ENCODE results near the gene PLD5.
"Not testable (repeated sequence)": the region's sequence is repeated elsewhere in the genome, so short reads cannot be mapped to it uniquely, and the experiment has no call there.

Gene PLD5

DNA sequence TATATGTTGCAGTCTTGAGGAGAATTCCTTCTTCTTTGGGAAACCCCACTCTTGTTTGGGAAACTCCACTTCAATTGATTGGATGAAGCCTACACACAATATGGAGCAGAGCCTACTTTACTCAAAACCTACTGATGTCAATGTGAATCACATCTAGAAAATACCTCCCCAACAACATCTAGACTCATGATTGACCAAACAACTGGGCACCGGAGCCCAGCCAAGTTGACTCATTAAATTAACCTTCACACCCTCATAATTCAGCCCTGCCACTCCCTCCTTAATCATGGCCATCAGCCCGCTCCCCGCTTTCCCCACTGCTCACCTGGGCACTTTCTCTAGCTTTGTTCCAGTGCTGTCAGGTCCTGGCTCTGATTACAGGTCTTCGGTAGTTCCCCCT lies 317.5 kb downstream of the PLD5 start:
- DNase-seq: no peak

DNA sequence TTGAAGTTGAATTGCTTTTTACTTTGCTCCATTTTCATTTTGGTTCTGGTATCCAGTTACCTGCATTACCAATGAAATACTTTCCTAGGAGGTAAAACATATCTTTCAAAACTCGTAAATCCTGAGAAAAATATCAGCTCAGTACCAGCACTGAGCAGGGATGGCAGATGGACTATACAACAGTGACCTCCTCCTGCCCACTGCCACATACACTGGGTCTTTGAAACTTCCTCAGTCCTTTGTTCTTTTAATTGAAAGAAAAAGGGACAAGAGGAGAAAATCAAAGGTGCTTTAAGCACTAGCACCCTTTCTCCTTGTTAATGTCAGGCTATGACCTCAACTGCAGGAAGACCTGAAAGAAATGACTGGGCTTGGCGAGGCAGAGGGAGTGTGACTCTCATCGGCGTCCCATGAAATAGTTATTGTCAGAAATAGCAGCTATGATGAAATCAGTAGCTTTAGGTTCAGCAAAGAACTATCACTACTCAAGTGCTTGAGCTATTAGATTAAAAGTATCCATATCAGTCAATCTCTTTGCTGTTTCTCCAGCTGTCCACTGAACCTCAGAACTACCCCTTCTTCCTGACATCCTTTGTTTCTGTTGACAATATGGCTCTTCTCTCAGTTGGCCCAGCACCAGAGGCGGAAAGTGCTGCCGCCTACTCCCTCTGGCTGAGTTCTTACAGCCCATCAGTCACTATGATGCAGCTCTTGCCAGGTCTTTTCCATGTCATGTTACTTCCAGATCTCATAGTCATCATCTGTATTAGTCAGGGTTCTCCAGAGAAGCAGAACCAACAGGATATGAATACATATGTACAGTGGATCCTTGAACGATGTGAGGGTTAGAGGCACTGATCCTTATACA lies 318.6 kb downstream of the PLD5 start:
- DNase-seq: no peak

DNA sequence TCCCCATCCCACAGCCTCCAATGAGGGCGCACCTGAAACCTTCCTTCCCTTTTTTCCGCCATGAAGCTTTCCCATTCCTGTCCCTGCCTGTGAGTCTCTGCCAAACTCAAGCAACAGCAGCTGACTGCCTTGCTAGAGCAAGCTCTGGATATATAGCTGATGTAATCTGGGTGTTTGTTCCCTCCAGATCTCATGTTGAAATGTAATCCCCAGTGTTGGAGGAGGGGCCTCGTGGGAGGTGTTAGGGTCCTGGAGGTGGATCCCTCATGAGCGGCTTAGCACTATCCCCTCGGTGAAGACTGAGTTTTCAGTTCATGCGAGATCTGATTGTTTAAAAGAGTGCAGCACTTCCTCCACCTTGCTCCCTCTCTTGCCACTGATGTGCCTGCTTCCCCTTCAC lies 321.2 kb downstream of the PLD5 start:
- no peak for DNase-seq

DNA sequence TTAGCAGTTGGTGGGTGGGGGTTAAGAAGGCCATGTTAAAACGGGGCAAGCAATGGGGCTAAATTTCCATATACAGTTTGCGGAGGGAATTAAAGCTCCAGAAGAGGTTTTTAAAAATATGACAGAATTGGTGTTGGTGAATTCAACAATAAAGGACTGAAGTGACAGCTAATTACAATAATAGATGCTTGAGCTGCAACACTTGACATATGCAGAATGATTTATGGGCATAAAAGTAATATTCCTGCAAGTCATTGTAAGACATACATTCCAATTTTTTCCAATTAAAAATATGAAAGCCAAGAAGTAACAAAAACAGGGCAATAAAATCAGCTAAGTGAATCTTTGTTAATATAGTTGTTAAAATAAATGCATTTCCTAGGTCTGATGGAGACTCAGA lies 323.4 kb downstream of the PLD5 start:
- no peak for DNase-seq

DNA sequence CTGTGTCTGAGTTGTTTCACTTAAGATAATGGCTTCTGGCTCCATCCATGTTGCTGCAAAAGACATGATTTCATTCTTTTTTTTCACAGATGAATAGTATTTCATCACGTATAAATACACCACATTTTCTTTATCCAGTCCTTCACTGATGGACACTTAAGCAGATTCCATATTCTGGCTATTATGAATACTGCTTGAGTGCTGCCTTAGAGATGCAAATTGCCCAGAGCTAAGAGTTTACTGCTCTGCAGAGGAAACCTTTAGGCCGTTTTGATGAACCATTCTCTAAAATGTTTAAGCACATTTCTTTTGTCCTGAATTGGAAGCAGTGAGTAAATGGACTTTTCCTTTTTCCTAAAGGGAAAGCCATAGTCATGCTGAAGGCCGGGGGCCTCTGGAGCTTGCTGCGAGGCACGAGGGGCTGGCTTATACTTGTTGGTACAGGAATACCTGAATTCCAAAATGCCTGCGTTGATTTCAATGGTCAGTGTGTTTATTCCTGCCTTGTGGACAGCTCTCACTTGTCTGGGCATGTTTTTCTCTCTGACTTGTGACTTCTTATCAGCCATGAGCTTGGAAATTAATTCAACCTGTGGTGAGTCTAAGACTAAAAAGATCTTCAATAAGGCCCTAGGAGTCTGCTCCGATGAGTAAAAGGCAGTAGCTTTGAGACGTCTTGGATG lies 324.6 kb downstream of the PLD5 start:
- DNase-seq: no peak

DNA sequence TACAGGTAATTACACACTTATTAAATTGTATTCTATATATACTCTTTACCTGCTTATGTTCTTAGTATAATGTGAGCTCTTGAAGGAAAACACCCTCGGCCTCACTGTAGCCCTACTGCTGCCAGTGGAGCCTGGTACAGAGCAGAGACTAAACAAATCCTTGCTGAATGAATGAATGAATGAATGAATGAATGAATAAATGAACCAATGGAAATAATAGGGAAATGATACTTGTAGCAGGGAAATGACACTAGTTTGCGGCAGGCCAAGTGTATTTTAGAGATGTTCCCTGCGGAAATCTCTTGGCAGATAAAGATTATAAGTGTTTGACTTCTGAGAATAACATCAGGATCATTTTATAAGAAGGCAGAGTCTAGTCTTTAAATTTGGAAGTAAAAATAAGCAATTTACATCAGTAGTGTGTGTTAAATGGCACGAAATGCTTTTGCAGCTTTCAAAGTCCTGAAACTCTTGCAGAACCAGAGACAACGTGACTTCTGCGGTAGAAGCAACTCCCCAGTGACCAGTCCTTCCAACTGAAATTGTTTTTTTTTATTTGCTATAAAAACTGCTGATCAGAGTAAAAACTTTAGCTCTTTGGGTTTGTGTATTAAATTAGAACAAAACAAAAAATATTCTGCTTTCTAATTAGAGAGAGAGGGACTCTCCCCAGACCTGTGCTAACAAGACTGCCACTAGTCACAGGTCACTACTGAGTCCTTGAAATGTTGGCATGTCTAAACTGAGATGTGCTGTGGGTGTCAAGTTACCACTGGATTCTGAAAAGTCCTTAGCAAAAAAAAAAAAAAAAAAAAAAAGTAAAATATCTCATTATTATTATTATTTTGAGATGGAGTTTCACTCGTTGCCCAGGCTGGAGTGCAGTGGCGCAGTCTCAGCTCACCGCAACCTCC lies 326.3 kb downstream of the PLD5 start:
- no peak for DNase-seq

DNA sequence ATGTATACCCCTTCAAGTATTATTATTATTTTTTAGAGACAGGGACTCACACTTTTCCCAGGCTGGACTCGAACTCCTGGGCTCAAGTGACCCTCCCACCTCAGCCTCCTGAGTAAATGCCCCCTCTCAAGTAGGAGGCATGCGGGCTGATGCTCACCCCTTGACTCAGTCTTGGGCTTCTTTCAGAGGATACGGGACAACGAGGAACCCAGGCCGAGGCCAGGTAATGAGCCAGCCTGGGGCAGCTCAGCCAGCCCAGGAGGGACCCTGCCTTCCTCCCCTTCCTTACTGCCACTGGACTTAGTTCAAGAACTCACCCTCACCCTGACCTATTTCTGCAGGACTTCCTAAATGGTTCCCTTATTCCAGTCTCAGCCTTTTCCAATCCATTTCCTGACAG lies 327.6 kb downstream of the PLD5 start:
- DNase-seq: no peak

DNA sequence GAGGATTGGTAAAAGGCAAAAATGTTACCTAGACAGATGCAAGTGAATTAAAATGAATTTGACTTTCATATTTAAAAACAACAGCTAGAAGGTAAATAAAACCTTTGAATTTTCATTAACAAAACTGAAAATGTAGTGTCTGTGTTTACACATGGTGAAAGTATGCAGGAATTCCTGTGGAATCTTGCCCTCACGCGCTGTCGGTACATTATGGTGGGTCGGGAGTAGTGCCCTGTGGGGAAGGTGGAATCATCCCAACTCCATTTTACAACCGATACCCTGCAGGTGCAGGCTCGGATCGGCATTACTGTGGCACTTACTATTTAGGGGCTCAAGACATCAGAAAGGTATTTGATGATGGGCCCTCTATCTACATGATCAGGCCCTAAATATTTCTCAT lies 328.4 kb downstream of the PLD5 start:
- DNase-seq: no peak

DNA sequence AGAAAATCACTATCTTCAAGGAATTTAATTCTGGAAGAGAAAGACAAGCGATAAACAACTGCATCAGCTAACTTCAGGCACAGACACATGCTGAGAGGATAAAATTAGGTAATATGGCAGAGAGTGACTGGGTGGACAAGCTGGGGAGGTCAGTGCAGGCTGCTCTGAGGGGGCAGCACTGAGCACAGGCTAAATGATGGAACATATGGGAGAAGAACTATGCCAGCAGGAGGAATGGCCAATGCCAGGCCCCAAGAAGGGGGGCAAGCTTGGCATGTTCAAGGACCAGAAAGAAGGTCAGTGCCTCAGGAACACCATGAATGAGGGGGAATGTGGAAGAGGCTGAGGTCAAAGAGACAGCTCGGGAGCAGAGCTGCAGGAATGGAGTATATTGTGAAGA lies 334.9 kb downstream of the PLD5 start:
- DNase-seq: no peak

DNA sequence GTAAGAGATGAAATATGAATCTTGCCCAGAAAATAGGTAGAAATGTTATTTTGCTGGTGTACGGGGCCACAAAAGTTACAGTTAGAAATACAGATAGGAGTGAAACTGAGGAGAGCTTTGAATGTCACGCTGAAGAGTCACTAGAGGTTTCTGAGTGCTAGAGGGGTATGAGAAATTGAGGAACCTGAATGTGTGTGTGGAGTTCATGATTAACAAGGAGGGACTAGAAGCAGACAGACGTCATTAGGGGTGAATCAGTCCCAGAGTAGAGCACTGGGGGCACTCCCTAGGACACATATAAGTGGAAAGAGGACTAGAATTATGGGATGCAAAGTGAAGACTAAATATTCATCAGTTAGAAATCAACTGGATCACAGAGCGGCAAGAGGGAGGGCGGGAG lies 336.7 kb downstream of the PLD5 start:
- no peak for DNase-seq

DNA sequence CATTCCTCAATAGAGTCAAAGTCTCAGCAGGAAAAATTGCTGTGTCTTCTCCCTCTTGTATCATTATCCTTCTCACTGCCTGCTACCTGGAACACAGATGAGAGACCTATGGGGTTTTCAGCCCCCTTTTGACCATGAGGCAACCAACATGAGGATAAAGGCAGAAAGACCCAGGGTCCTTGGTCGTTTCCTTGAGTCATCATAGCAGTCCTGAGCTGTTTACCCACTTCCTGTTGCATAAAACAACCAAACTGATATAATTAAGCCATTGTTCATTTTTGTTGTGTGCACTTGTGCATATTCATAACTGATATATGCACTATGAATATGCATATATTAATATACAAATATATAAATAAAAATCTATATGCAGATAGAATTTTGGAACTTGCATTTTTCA lies 337.3 kb downstream of the PLD5 start:
- no peak for DNase-seq

DNA sequence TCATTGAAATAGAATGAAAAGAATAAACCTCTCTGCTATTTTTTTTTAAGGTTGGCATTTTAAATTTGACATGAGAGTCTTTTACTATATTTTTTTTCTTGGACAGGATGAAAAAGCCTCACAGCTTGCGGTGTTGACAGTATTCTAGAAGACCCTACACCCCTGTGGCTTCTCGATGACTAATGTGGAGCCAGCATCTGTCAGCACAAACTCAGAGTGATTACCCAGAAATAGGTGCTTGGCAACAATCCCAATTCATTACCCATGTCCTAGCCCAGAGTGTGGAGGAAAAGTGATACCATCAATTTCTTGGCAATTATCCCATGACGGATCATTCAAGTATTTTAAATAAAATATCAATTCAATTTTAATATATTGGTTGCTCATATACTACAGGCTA lies 338.8 kb downstream of the PLD5 start:
- DNase-seq: no peak

DNA sequence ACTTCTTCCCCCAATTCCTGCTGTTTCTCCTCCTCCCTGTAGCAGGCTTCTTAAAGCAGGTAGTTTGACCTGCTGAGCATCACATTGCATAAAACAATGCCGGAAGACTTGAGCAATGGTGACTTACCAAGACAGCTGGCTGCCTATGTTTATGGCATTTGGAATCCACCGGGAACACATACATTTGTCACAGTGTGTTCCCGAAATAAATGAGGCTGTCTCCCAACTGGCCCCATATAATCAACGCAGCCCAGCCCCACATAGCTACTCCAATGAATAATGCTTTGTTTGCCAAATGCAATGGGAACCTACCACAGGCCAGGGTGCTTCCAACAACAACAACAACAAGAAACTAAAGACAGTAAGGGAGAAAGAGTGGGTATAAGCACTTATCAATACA lies 339.5 kb downstream of the PLD5 start:
- no peak for DNase-seq

DNA sequence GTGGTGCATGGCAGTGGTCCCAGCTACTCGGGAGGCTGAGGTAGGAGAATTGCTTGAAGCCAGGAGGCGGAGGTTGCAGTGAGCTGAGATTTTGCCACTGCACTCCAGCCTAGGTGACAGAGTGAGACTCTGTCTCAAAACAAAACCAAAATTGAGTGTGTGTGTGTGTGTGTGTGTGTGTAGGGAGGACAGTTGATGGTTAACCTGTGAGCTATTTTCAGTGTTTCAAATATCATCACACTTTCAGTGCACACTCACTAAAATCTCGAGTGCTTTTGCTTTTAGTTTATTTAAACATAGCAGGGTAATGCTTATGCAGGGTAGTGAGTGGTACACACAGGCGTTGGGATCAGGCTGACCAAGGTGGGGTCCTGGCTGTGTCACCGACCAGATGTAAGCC lies 344.7 kb downstream of the PLD5 start:
- DNase-seq: not testable (repeated sequence)

DNA sequence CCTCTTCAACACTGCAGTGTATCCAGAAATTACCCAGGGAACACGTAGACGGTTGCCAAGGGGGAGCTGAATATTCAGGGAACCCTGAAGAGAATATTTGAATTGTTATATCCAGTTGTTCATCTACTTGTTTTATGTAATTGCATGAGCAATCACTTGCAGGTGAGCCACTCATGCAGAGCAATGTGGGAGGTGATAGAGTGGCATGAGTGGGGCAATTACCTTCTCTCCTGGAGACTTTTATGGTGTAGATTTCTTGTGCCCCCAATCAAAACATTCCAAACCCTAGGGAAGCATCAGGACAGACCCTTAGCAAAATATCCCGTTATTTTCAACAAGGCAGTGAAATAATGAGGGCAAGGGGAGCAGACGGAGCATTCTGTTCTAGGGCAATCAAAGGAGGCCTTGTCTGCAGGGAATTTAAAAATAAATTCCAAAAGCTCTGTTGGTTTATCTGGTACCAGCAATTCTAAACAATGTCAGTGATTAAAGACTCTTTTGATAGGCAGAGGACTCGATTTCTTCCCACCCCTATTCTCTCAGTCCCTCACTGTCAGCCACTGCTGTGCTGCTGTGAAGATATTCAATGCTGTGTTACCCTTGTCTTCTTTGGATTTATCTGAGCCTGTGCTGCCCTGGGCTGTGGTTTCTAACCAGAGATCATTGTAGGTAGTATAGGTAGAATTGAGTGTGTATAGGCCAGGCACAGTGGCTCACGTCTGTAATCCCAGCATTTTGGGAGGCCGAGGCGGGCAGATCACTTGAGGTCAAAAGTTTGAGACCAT lies 345.4 kb downstream of the PLD5 start:
- DNase-seq: no peak

DNA sequence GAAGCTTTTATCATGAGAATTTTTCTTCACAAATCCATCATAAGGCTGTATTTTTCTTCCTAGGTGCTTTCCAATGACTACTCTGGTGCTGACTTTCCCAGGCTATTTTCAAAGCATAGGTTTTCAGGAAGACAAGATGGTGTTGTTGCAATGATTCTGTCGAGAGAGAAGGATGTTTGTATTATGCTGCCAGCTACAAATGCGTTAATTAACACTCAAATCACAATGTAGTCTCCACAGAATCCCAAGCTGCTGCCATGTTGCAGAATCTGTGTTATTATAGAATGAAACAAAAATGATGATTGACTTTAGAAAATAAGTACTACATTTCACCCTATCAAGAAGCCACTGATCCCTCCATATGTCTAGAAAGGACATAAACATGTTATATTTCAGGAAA lies 346.1 kb downstream of the PLD5 start:
- DNase-seq: no peak

DNA sequence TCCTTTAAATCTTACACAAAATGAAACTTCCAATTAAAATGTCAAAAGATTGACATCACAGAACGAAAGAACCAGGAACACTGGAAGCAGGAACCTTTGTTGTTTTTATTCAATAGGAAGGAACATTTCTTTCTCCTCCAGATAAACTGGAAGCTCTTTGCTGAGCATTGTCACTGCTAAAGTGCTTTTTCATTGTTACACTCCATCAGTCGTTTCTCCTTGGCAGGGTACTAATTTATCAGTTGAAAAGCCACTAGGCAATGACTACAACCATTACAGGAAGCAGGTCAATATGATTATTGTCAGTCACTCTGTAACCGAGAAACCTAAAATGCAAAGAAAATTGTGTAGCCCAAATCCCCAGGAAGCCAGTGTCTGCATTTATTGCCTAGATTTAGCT lies 362.4 kb downstream of the PLD5 start:
- no peak for DNase-seq

DNA sequence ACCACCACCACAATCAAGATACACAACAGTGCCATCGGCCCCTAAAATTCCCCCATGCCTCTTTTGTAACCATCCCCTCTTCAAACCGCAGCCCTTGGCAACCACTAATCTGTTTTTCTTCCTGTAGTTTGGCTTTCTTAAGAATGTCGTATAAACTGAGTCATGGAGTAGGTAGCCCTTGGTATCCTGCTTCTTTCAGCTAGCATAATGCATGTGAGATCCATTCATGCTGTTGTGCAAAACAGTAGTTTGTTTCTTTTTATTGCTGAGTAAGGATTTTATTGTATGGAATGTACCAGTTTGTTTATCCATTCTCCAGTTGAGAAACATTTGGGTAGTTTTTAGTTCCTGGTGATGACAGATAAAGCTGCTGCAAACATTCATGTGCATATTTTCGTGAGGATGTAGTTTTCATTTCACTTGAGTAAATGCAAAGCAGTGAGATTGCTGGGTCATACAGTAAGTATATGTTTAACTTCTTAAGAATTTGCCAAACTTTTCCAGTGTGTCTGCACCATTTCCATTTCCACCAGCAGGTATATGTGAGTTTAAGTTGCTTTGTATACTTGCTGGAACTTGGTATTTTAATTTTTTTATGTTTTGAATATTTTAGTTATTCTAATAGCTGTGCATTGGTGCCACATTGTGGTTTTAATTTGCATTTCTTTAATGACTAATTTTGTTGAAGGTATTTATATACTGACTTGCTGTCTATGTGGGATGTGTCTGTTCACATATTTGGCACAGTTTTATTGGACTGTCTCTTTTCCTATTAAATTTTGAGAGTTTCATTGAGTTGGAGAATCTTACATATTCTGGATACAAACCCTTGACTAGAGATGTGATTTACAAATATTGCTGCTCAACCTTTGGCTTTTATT lies 377.2 kb downstream of the PLD5 start:
- no peak for DNase-seq

DNA sequence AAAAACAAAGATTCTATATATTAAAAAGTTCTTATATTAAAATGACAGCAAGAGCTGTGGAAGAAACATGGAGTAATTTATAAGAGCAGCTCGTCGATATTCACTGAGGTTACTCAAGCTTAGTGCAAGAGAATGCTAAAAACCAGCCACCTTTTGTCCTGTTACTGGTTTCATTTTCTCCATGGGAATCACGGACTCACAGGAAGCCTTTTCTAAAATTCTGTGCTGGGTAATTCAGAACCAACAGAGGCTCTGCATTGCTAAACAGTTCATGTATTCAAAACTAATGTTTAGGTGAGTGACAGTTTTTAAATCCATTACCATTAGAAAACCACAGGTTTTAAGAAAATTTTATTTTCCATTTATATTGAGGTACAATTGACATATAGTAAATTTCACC lies 377.8 kb downstream of the PLD5 start:
- no peak for DNase-seq

DNA sequence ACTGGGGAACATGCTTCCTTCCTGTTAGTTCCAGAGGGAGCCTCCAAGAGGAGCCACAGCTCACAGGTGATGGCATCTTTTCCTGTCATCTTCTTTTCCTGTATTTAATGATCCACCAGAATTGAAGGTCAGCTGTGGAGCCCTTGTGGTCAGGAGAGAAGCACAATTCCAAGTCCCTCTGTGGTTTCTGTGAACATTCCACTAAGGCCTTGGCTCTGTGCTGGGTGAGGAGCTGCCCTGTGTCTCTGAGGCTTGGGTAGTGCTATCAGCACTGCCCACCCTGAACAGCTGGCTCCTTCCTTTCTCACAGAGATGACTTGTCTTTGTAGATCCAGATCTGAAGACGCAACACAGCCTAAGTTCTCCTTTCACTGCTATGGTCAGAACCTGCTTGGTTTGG lies 383.7 kb downstream of the PLD5 start:
- DNase-seq: no peak

DNA sequence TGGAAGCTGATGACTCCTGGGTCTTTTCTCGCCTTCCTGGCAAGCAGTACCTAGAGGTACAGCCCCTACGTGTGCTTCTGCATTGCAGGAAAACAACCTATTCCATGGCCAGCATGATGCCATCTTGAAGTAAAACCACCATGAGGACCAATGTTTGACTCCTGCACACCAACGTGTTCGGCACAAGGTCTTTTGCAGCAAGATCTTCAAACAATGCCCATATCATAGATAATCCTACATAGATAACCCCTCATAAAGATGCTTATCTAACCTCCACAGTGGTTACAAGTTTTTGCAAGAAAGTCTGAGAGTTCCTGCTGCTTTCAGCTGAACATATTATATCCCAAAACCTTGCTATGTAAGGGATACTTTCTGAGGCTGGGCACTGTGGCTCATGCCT lies 384.5 kb downstream of the PLD5 start:
- no peak for DNase-seq

DNA sequence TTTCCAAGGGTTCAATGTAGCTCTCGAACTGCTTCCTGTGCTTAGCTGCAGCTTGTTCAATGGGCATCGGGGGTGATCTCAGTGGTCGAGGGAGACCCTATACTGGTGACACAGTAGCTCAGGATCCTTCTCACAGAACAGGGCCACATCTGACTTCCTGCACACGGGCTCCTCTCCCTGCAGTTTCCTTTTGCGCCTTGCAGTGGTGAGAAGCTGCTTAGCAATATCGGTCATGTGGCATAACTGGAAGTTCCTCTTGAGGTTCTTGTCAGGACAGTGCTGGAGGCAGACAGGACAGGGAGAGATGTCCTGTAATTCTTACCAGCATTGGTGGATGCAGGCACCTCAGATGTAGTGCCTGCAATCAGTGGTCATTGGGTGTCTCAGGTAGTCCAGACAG lies 385.1 kb downstream of the PLD5 start:
- no peak for DNase-seq
